ENCODE data around the gene PROCR.

Gene PROCR

GRCh38 chr20:35207950-35208611 lies 36.2 kb downstream of the PROCR start:
- POLR2A ChIA-PET = no interaction called here
- DNase-seq = peak; percentile 76 to 91 (median 85)
- Histone ChIP-seq H3K4me1 (ENCODE audit: control extremely low read depth in 1 of 4, control insufficient read depth in 4 of 4, insufficient read depth in 4 of 4, low read length in 3 of 4) (no peaks in the 10 kb centered on the region), H3K36me3 (ENCODE audit: control insufficient read depth in 4 of 4, insufficient read depth in 4 of 4, low read length in 3 of 4) (no peaks in the 10 kb centered on the region), H3K27me3 (replicated peaks in 2 of 5; ENCODE audit: control insufficient read depth in 4 of 5, insufficient read depth in 5 of 5, low read length in 4 of 5) (no peaks in the 10 kb centered on the region), H3K27ac (ENCODE audit: insufficient read depth in 1 of 2, low read depth in 1 of 2, low read length in 2 of 2, poor library complexity in 1 of 2, severe bottlenecking in 2 of 2) (no peak overlapping the region), H3K4me3 (ENCODE audit: control insufficient read depth in 1 of 7, extremely low read depth in 1 of 7, insufficient read depth in 4 of 7, low read depth in 2 of 7, low read length in 6 of 7) (no peak overlapping the region), H3K9me3 (ENCODE audit: control extremely low read depth in 1 of 5, control insufficient read depth in 4 of 5, insufficient read depth in 2 of 5, low read depth in 1 of 5, low read length in 4 of 5) (no peaks in the 10 kb centered on the region)
- CTCF ChIA-PET = interaction anchor here (0.6 to 6.2 kb wide), 17 partner anchors 9 to 375 kb away, joined by 3 to 41 read pairs (median 4); partner anchors contain the start of gene EDEM2
- WGBS (ENCODE audit: insufficient coverage) = 92% methylated on average over 5 of the region's 8 CpGs

- Histone ChIP-seq H3K4me3 (ENCODE audit: control insufficient read depth in 1 of 7, extremely low read depth in 1 of 7, insufficient read depth in 4 of 7, low read depth in 2 of 7, low read length in 6 of 7) (no peak overlapping the region), H3K27ac (ENCODE audit: insufficient read depth in 1 of 2, low read depth in 1 of 2, low read length in 2 of 2, poor library complexity in 1 of 2, severe bottlenecking in 2 of 2) (no peak overlapping the region), H3K4me1 (ENCODE audit: control extremely low read depth in 1 of 4, control insufficient read depth in 4 of 4, insufficient read depth in 4 of 4, low read length in 3 of 4) (no peaks in the 10 kb centered on the region), H3K9me3 (ENCODE audit: control extremely low read depth in 1 of 5, control insufficient read depth in 4 of 5, insufficient read depth in 2 of 5, low read depth in 1 of 5, low read length in 4 of 5) (no peaks in the 10 kb centered on the region), H3K27me3 (replicated peaks in 2 of 5; ENCODE audit: control insufficient read depth in 4 of 5, insufficient read depth in 5 of 5, low read length in 4 of 5) (no peaks in the 10 kb centered on the region), H3K36me3 (ENCODE audit: control insufficient read depth in 4 of 4, insufficient read depth in 4 of 4, low read length in 3 of 4) (no peaks in the 10 kb centered on the region)
- CTCF ChIA-PET = interaction anchor here (0.6 to 1.5 kb wide), 3 partner anchors 55 to 119 kb away, joined by 3 read pairs; no protein-coding TSS in a partner anchor
- 100% methylated on average over 3 of the region's 12 CpGs for WGBS (ENCODE audit: insufficient coverage)
- no peak for DNase-seq
- POLR2A ChIA-PET = no interaction called here
Measured at GRCh38 chr20:35215066-35215956, 43.4 kb downstream of the PROCR start.

DNA sequence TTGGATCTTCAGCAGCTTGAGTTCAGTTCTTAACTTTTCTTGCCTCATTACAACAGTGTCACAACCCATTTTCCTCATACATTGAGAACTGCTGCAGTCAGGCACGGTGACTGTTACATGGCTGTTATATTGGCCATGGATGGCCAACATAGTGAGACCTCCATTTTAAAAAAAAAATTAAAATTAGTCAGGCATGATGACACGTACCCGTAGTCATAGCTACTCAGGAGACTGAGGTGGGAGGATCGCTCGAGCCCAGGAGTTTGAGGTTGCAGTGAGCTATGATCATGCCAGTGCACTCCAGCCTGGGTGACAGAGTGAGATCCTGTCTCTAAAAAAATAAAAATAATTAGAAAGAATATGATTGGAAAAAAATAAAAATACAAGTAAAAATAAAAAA lies 44.7 kb downstream of the PROCR start:
- Histone ChIP-seq H3K27me3 (replicated peaks in 2 of 5; ENCODE audit: control insufficient read depth in 4 of 5, insufficient read depth in 5 of 5, low read length in 4 of 5) (no peaks in the 10 kb centered on the region), H3K4me3 (ENCODE audit: control insufficient read depth in 1 of 7, extremely low read depth in 1 of 7, insufficient read depth in 4 of 7, low read depth in 2 of 7, low read length in 6 of 7) (no peak overlapping the region), H3K27ac (ENCODE audit: insufficient read depth in 1 of 2, low read depth in 1 of 2, low read length in 2 of 2, poor library complexity in 1 of 2, severe bottlenecking in 2 of 2) (no peak overlapping the region), H3K36me3 (ENCODE audit: control insufficient read depth in 4 of 4, insufficient read depth in 4 of 4, low read length in 3 of 4) (no peaks in the 10 kb centered on the region), H3K9me3 (ENCODE audit: control extremely low read depth in 1 of 5, control insufficient read depth in 4 of 5, insufficient read depth in 2 of 5, low read depth in 1 of 5, low read length in 4 of 5) (no peaks in the 10 kb centered on the region), H3K4me1 (ENCODE audit: control extremely low read depth in 1 of 4, control insufficient read depth in 4 of 4, insufficient read depth in 4 of 4, low read length in 3 of 4) (no peaks in the 10 kb centered on the region)
- ChIA-PET CTCF (interaction anchor here (0.6 to 1.4 kb wide), 4 partner anchors 8 to 120 kb away, joined by 3 to 4 read pairs (median 4); partner anchors contain the start of gene MMP24OS), POLR2A (no interaction called here)
- 100% methylated on average over 1 of the region's 5 CpGs for WGBS (ENCODE audit: insufficient coverage)
- DNase-seq = no peak

- no peak overlapping the region for H3K4me3 ChIP-seq (ENCODE audit: control insufficient read depth in 1 of 7, extremely low read depth in 1 of 7, insufficient read depth in 4 of 7, low read depth in 2 of 7, low read length in 6 of 7)
- H3K9me3 ChIP-seq (ENCODE audit: control extremely low read depth in 1 of 5, control insufficient read depth in 4 of 5, insufficient read depth in 2 of 5, low read depth in 1 of 5, low read length in 4 of 5) = no peaks in the 10 kb centered on the region
- H3K4me1 ChIP-seq (ENCODE audit: control extremely low read depth in 1 of 4, control insufficient read depth in 4 of 4, insufficient read depth in 4 of 4, low read length in 3 of 4) = peaks cover 0 to 16% (median 9%) of the 10 kb centered on the region in 4 experiments
- H3K36me3 ChIP-seq (ENCODE audit: control insufficient read depth in 4 of 4, insufficient read depth in 4 of 4, low read length in 3 of 4) = no peaks in the 10 kb centered on the region
- peaks cover 5 to 37% (median 24%) of the 10 kb centered on the region in 5 experiments for H3K27me3 ChIP-seq (replicated peaks in 2 of 5; ENCODE audit: control insufficient read depth in 4 of 5, insufficient read depth in 5 of 5, low read length in 4 of 5)
- H3K27ac ChIP-seq (ENCODE audit: insufficient read depth in 1 of 2, low read depth in 1 of 2, low read length in 2 of 2, poor library complexity in 1 of 2, severe bottlenecking in 2 of 2) = no peak overlapping the region
- DNase-seq = no peak
- WGBS (ENCODE audit: insufficient coverage) = 96% methylated on average over 5 of the region's 5 CpGs
- CTCF ChIA-PET = interaction anchor here (1.2 to 2.6 kb wide), 2 partner anchors 14 to 36 kb away, joined by 3 to 8 read pairs; no protein-coding TSS in a partner anchor
- POLR2A ChIA-PET = no interaction called here
Measured at GRCh38 chr20:35223941-35224340, 52.1 kb downstream of the PROCR start.

DNA sequence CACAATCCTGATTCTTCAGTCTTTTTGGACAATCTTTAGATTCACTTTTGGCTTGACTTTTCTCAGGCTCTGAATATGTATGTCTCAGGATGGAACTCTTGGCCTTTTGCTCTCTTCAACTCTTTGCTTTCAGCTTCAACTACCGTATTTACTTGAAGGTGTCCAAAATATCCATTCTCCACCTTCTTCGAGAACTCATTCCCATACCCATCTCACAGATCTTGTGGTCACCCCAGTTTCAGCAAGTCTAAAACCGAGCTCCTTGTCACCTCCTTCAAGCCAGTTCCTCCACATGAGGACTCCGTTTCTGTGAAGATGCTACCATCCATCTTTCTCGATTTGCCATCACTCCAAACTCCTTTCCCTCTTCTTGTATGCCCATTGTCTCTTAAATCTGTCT lies 52.7 kb downstream of the PROCR start:
- peaks cover 0 to 16% (median 9%) of the 10 kb centered on the region in 4 experiments for H3K4me1 ChIP-seq (ENCODE audit: control extremely low read depth in 1 of 4, control insufficient read depth in 4 of 4, insufficient read depth in 4 of 4, low read length in 3 of 4)
- ChIA-PET POLR2A (no interaction called here), CTCF (interaction anchor here (2.6 kb wide), 1 partner anchor 15 kb away, joined by 8 read pairs; no protein-coding TSS in a partner anchor)
- no peaks in the 10 kb centered on the region for H3K9me3 ChIP-seq (ENCODE audit: control extremely low read depth in 1 of 5, control insufficient read depth in 4 of 5, insufficient read depth in 2 of 5, low read depth in 1 of 5, low read length in 4 of 5)
- DNase-seq = no peak
- H3K36me3 ChIP-seq (ENCODE audit: control insufficient read depth in 4 of 4, insufficient read depth in 4 of 4, low read length in 3 of 4) = no peaks in the 10 kb centered on the region
- H3K4me3 ChIP-seq (ENCODE audit: control insufficient read depth in 1 of 7, extremely low read depth in 1 of 7, insufficient read depth in 4 of 7, low read depth in 2 of 7, low read length in 6 of 7) = no peak overlapping the region
- WGBS (ENCODE audit: insufficient coverage) = 99% methylated on average over 5 of the region's 5 CpGs
- H3K27ac ChIP-seq (ENCODE audit: insufficient read depth in 1 of 2, low read depth in 1 of 2, low read length in 2 of 2, poor library complexity in 1 of 2, severe bottlenecking in 2 of 2) = no peak overlapping the region
- H3K27me3 ChIP-seq (replicated peaks in 2 of 5; ENCODE audit: control insufficient read depth in 4 of 5, insufficient read depth in 5 of 5, low read length in 4 of 5) = peaks cover 5 to 37% (median 26%) of the 10 kb centered on the region in 5 experiments

DNA sequence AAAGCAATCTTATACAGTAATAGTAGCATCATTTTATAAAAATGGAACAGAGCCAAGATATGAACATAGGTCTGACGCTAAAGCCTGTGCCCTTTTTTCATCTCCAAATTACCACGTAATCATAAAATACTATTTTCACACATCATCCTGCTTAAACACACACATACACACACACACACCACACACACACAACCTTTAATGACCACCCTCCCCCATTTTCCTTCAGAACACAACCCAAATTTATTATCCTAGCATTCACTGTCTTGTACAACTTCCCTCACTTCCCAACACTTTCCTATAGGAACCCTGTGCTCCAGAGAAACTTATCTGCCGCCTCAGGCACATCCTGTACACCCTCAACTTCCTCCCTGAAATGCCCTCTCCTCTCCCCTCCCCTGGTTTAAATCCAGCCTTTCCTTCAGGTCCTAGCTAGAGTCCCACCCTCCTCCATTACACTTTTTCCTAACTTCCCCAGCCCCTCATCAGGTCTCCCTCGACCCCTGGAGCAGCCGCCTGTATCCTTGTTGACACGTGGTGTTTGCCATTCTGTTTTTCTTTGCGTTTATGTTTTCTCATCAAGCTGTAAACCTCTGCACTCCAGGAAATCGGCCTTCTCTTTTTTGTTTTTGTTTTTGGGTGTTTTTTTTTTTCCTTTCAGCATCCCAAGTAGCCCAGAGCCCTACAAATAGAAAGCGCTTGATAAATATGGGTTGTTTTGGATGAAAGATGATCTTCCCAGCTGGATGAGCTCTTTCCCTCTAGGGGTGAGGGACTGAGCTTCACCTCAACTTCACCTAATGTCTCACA lies 53.6 kb downstream of the PROCR start:
- Histone ChIP-seq H3K36me3 (ENCODE audit: control insufficient read depth in 4 of 4, insufficient read depth in 4 of 4, low read length in 3 of 4) (no peaks in the 10 kb centered on the region), H3K9me3 (ENCODE audit: control extremely low read depth in 1 of 5, control insufficient read depth in 4 of 5, insufficient read depth in 2 of 5, low read depth in 1 of 5, low read length in 4 of 5) (no peaks in the 10 kb centered on the region), H3K27ac (ENCODE audit: insufficient read depth in 1 of 2, low read depth in 1 of 2, low read length in 2 of 2, poor library complexity in 1 of 2, severe bottlenecking in 2 of 2) (no peak overlapping the region), H3K4me1 (ENCODE audit: control extremely low read depth in 1 of 4, control insufficient read depth in 4 of 4, insufficient read depth in 4 of 4, low read length in 3 of 4) (peaks cover 0 to 16% (median 9%) of the 10 kb centered on the region in 4 experiments), H3K4me3 (ENCODE audit: control insufficient read depth in 1 of 7, extremely low read depth in 1 of 7, insufficient read depth in 4 of 7, low read depth in 2 of 7, low read length in 6 of 7) (peak overlapping the region in 1 of 7 experiments; percentile 23), H3K27me3 (replicated peaks in 2 of 5; ENCODE audit: control insufficient read depth in 4 of 5, insufficient read depth in 5 of 5, low read length in 4 of 5) (peaks cover 5 to 37% (median 26%) of the 10 kb centered on the region in 5 experiments)
- peak in 2 of 3 donors; percentile 26 to 48 for DNase-seq
- ChIA-PET POLR2A (interaction anchor here (0.6 kb wide), 1 partner anchor 116 kb away, joined by 3 read pairs; no protein-coding TSS in a partner anchor), CTCF (interaction anchor here (2.6 kb wide), 1 partner anchor 16 kb away, joined by 8 read pairs; no protein-coding TSS in a partner anchor)
- whole genome bisulfite sequencing (ENCODE audit: insufficient coverage) = 4% methylated on average over 4 of the region's 9 CpGs

Measured in common myeloid progenitor, CD34-positive (primary cell).